ENCODE data around the gene CLN6. TPM values are rescaled to one million over a fixed set of nuclear protein-coding genes. Genes with fewer than 3 reads are reported as not detected.
A peak's percentile ranks its signal among the peaks of the same experiment; 100 is the strongest.

The CLN6 gene
- total and polyA plus RNA-seq, 9 of the 15 experiments (the other 6 are each of a cell fraction or from before 2014, with no cell fraction given) = 0.71 to 53.3 (median 39.3) TPM

- no peak; the same call in 1 of the 2 replicates for TF ChIP-seq SMARCE1 (IDR thresholded peaks at IDR 0.05)
- TF ChIP-seq FUS (optimal IDR thresholded peaks at IDR 0.05; ENCODE audit: low read depth, low read length) = no peak
- TF ChIP-seq NFXL1 (CRISPR knock-in tag; IDR thresholded peaks at IDR 0.05) = no peak
- no peak for TF ChIP-seq MCM2 (IDR thresholded peaks at IDR 0.05; ENCODE audit: low read depth)
- TF ChIP-seq ARID3B (CRISPR knock-in tag; IDR thresholded peaks at IDR 0.05; ENCODE audit: borderline replicate concordance) = 0 out of 2 replicates have a peak, but pooled peaks have one; percentile 31
- peak; percentile 73; the same call in 1 of the 2 replicates for TF ChIP-seq FOXP1 (CRISPR knock-in tag; IDR thresholded peaks at IDR 0.05)
- TF ChIP-seq HNRNPUL1 (IDR thresholded peaks at IDR 0.05; ENCODE audit: low read length) = no peak
- peak; percentile 99 for TF ChIP-seq RBBP5 (IDR thresholded peaks at IDR 0.05; ENCODE audit: borderline replicate concordance, insufficient read depth, low read length, poor library complexity, severe bottlenecking)
- peak; percentile 92 for TF ChIP-seq SUPT5H (IDR thresholded peaks at IDR 0.05)
- peak in 1 of 2 experiments; percentile 64; a peak in 1 of 4 replicates for TF ChIP-seq HDAC1 (IDR thresholded peaks at IDR 0.05)
- no peak for TF ChIP-seq THRA (IDR thresholded peaks at IDR 0.05)
- TF ChIP-seq CBFA2T3 (IDR thresholded peaks at IDR 0.05) = no peak
- TF ChIP-seq EP300 (IDR thresholded peaks at IDR 0.05; ENCODE audit: low read length) = peak; percentile 50
- TF ChIP-seq RAD51 (IDR thresholded peaks at IDR 0.05; ENCODE audit: borderline replicate concordance, low read depth) = no peak
- TF ChIP-seq MIER1 (IDR thresholded peaks at IDR 0.05; ENCODE audit: low read depth) = 0 out of 2 replicates have a peak, but pooled peaks have one; percentile 59
- no peak for TF ChIP-seq ZNF239 (CRISPR knock-in tag; IDR thresholded peaks at IDR 0.05)
- TF ChIP-seq XRCC5 (IDR thresholded peaks at IDR 0.05; ENCODE audit: low read depth, low read length) = peak; percentile 96
- TF ChIP-seq ELF4 (CRISPR knock-in tag; IDR thresholded peaks at IDR 0.05) = peak; percentile 48; the same call in 1 of the 2 replicates
- peak; percentile 70; the same call in 1 of the 2 replicates for TF ChIP-seq ZNF175 (CRISPR knock-in tag; IDR thresholded peaks at IDR 0.05; ENCODE audit: low read depth)
- no peak for TF ChIP-seq ZNF449 (CRISPR knock-in tag; IDR thresholded peaks at IDR 0.05)
- TF ChIP-seq MITF (IDR thresholded peaks at IDR 0.05) = no peak
- TF ChIP-seq ILK (tag; IDR thresholded peaks at IDR 0.05; ENCODE audit: borderline replicate concordance, low read depth) = no peak
- TF ChIP-seq HDGF (IDR thresholded peaks at IDR 0.05) = no peak
- TF ChIP-seq POLR2AphosphoS2 (IDR thresholded peaks at IDR 0.05; ENCODE audit: low read length) = no peak
- no peak for TF ChIP-seq MXI1 (IDR thresholded peaks at IDR 0.05; ENCODE audit: low read depth, low read length)
These were observed 48.2 kb upstream of the CLN6 start, which contains the start of gene FEM1B (continued) for GRCh38 chr15:68277603-68278344.
